Right lobe of liver (tissue), 4 donors: ENCODE measurements around the gene TLE3.

Experiments
- POLR2A ChIP-seq: fragments of 450-650 bp; IDR thresholded peaks from one replicate; pipeline ENCODE4 v1.6.1; 2017; ENCODE audit warnings: antibody characterized with exemption, mild to moderate bottlenecking
- TF ChIP-seq, protein P1 (sequence below), 4 donors: fragments of 200-600 bp in 3 of 4; fragments of 450-650 bp in 1 of 4; IDR thresholded peaks; one replicate each; pipeline versions ENCODE4 v1.5.1 to v1.8.0; 2016 to 2022; ENCODE audit warnings: antibody characterized with exemption in 4 of 4, mild to moderate bottlenecking in 2 of 4
- donor health status: DM: no; HTN: no; CAD: no.
- donor health status: DM: no; HTN: no; CAD: no.
- donor health status: DM: no; HTN: yes; CAD: no.

DNA sequence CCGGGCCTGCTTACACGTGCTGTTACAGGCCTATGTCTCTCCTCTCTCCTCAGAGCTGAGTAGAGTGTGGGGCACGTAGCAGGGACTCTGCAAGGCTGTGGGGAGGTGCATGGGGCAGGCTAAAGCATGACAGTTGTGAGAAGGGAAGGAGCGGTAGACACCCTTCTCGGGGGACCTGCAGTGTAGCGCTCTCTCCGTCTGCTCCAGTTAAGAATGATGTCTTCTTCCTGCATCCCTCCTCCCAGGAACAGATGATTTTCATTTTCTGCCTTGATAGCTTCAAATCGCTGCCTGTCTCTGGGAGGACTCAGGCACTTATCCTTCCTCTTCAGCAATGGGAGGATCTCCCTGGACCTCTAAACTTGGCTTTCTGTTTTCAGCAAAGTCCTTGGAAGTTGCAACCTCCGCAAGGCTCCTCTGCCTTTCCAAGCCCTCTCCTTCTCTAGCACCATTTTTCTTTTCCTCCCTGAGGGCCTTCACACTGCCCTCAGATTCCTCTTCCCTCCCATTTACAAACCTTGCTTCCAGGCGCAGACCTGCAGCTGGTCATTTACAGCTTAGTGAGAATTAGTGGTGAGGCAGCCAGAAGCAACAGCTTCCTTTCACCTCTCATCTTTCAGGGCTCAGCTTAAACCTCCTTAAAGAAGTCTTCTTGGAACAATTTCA lies 23.4 kb upstream of the TLE3 start:
- TF ChIP-seq, protein P1, sequence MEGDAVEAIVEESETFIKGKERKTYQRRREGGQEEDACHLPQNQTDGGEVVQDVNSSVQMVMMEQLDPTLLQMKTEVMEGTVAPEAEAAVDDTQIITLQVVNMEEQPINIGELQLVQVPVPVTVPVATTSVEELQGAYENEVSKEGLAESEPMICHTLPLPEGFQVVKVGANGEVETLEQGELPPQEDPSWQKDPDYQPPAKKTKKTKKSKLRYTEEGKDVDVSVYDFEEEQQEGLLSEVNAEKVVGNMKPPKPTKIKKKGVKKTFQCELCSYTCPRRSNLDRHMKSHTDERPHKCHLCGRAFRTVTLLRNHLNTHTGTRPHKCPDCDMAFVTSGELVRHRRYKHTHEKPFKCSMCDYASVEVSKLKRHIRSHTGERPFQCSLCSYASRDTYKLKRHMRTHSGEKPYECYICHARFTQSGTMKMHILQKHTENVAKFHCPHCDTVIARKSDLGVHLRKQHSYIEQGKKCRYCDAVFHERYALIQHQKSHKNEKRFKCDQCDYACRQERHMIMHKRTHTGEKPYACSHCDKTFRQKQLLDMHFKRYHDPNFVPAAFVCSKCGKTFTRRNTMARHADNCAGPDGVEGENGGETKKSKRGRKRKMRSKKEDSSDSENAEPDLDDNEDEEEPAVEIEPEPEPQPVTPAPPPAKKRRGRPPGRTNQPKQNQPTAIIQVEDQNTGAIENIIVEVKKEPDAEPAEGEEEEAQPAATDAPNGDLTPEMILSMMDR (IDR thresholded peaks at IDR 0.05): no peak
- TF ChIP-seq POLR2A: no peak
